Dermis blood vessel endothelial cell (primary cell): ENCODE results near the gene MYO7B. TPM values are rescaled to one million over a fixed set of nuclear protein-coding genes. Genes with fewer than 3 reads are reported as not detected.

Experiments used
- DNase-seq: peaks from one replicate; pipeline ENCODE4 v3.0.0; 2010
- total RNA-seq: library from RNA; depleted of rRNA; stranded (reverse); fragments of >200 nt; gene quantifications from 2 replicates; pipeline ENCODE4 v1.2.3, GENCODE V29; 2014

The MYO7B gene
- total RNA-seq, 1 donor from 2014 or later, result not detected

- no peak for DNase-seq
Measured at GRCh38 chr2:127651971-127652550, 116.6 kb downstream of the MYO7B start.

- DNase-seq, result no peak
Measured at GRCh38 chr2:127652786-127653357, 117.4 kb downstream of the MYO7B start.

- DNase-seq, result no peak
Measured at GRCh38 chr2:127653421-127654083, 118.1 kb downstream of the MYO7B start.

DNA sequence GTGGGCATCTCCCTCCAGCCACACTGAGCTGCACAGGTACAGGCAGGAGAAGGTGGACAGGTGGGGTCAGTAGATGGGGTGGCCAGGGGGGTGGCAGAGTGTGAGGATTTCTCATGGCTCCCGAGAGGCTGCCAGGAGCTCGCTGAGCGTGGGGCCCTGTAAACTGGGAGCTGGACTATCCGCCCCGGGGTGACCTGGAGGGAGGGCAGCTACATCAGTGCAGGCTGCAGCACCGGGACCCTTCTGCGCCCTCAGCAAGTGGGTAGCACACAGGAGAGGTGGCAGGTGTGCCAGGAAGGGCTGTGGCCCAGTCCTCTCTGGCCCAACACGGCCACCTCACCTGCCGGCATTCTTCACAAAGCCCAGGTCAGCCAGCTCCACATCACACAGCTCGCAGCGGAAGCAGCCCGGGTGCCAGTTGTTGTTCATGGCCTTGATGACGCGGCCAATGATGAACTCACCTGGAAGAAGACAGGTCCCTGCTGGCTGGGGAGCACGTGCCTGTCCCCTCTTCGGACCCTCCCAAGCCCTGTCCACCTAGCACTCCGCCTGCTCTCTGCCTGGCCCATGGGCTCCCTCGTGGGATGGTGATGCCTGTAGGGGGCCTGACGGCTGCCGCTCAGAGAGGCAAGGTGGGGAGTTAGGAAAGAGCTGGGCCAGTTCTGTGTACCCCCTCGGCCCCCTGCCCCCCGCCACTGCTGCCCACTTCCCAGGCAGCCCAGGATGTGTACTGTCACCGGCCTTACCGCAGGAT, 118.8 kb downstream of the MYO7B start:
- no peak for DNase-seq

- no peak for DNase-seq
Measured at GRCh38 chr2:127654838-127655175, 119.3 kb downstream of the MYO7B start.

DNA sequence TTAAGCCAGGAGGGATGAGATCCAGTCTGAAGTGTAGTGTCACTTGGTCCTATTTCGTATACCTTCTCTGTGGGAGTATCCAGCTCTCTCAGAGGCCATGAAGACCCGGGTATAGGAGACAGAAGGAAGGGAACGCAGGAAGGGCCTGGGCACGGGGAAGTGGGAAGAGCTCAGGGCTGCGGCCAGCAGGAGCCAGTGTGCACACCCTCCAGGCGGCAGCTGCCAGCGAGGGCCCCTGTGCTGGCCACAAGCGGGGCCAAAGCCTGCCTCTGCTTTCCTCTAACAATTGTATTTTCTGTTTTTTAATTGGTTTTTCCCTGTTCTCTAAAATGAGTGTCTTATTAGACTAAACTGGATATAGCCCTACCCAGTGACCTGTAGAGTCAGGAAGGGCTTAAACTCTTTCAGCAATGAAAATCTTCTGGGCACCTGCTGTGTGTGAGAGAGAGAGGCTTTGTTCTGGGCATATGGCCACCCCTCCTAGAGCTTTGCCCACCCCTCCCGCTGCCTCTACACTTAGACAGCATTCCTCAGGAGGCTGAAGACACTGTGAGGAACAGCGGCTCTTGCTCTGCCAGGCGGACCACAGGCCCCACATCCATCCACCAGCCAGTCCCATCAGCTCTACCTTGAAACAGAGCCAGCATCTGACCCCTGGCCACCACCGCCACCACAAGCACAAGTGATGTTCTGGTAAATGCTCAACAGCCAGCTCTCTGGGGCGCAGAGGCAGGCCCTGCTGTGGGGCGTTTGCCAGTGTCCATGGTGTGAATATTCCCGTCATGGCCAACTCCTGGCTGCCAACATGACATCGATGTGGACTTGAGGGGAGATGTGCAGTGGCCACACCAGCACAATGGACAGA, 120.0 kb downstream of the MYO7B start:
- no peak for DNase-seq

DNA sequence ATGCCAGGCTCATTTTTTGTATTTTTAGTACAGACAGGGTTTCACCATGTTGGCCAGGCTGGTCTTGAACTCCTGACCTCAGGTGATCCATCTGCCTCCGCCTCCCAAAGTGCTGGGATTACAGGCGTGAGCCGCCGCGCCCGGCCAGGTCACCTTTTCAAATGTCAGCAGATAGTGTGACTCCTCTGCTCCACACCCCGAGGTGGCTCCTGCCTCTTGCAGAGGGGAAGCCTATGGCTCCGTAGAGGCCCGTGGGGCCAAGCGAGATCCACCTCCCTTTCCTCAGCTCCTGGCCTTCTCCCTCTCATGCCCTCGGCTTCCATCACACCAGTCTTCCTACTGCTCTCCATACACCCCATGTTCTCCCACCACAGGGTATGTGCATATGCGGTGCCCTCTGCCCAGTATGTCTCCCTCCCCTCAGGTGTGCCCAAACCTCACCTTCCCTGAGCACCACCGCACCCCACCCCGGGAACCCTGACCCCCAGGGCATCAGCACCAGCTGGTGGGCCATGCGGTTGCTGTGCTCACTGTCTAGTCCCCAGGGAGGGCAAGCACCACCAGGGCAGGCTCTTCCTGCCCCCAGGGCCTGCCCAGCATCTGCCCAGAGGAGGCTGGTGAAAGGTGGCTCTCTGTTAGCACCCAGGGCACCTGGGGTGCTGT, 121.2 kb downstream of the MYO7B start:
- no peak for DNase-seq

DNA sequence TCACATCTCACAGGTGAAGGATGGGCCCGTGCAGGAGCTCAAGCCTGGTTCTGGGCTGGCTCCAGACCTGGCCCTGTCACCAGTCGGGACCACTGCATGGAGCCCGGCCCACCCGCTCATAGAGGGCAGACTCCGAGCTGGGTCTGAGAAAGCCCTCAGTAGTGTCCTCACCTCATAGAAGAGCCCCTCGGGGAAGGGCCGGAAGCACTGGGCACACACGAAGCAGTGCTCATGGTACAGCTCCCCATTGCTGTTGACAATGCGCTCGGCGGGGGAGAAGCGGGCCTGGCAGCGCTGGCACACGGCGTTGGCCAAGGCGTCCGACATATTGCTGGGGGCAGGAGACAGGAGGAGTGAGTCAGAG, 121.7 kb downstream of the MYO7B start:
- no peak for DNase-seq

GRCh38 chr2:127658146-127658545, 122.7 kb downstream of the MYO7B start:
- DNase-seq, result no peak

GRCh38 chr2:127658641-127659407, 123.3 kb downstream of the MYO7B start:
- DNase-seq, result no peak

DNA sequence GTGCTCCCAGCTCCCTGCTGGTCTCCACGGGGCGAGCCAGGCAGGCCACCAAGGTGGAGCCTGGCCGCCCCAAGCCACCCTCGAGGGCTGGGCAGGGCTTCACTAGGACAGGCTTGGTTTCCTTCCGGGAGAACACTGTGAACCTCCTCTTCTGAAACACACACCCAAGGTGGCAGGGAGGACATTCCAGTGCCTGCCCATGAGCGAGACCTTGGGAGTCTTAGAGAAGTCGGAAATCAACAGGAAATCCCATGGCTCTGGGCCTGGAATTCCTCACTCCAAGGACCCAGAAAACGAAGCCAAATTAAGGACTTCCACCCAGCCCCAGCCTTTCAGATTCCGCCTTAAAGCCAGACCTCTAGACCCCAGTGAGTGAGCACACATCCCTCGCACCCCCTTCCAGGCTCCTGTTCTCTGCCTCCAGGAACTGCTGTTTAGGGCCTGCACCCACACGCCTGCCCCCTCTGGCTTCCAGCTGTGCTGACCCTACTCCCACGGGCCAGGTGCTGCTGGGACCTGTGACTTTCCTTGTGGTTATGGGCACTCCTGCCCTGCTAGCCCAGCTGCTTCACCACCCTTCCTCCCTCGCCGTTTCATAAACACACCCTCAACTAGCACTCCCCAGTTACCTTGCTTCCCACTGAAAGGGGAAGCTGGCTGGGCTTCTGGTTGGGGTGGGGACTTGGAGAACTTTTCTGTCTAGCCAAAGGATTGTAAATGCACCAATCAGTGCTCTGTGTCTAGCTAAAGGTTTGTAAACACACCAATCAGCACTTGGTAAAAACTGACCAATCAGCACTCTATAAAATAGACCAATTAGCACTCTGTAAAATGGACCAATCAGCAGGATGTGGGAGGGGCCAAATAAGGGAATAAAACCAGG, 124.2 kb downstream of the MYO7B start:
- DNase-seq, result peak; percentile 91

- no peak for DNase-seq
Measured at GRCh38 chr2:127660291-127660578, 124.8 kb downstream of the MYO7B start.

DNA sequence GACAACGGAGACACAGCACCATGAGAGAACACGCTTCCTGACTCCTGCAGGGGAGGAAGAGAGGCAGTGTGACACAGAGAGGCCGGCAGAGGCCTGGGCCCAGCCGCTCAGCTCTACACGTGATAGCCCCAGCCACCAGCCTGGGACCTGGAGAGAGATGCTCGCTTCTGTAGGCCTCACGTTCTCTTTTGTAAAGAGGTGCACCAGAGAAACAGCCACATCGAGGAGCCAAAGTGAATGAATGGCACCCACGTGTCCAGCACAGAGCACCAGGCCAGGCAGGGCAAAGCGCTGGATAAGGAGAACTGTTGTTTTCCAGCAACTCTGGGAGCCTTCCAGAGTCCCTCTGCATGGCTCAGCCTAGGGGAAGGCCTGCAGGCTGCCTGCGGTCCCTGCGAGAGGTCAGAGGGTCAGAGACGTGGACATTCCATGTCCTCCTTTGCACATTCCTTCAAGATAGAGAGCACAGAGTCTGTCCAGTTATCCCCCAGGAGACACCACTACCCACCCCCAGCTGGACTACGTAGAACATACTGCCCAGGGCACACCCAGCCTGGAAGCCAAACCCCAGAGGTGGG, 125.7 kb downstream of the MYO7B start:
- DNase-seq, result peak; percentile 28

- DNase-seq, result peak; percentile 22
Measured at GRCh38 chr2:127661949-127662510, 126.5 kb downstream of the MYO7B start.

- DNase-seq, result no peak
Measured at GRCh38 chr2:127662937-127663565, 127.6 kb downstream of the MYO7B start.

GRCh38 chr2:127663566-127664064, 128.1 kb downstream of the MYO7B start:
- DNase-seq, result no peak

GRCh38 chr2:127664065-127664894, 128.8 kb downstream of the MYO7B start:
- DNase-seq, result peak; percentile 67

- no peak for DNase-seq
Measured at GRCh38 chr2:127664895-127665225, 129.4 kb downstream of the MYO7B start.
